IMR-90 (cell line): ENCODE data around the gene MYOCD. TPM values are rescaled to one million over a fixed set of nuclear protein-coding genes. Genes with fewer than 3 reads are reported as not detected.

ENCODE experiments used
- ATAC-seq: fragments of 200-7000 bp; cut with Tn5 transposase; 2 replicates; pipeline ENCODE4 v1.9.1; 2020; ENCODE audit warnings: low read depth, mild to moderate bottlenecking, moderate library complexity
- BruUV-seq: library from RNA; stranded (reverse); fragments of 400-500 nt; replicated peaks from 2 replicates; lab custom pipeline; 2021; lab: Mats Ljungman, UMichigan
- CTCF ChIA-PET: fragments of 300-600 bp; formaldehyde crosslinking; extraction: SDS; loops from one replicate; lab custom pipeline; 2021; ENCODE audit warnings: antibody characterized with exemption; lab: Yijun Ruan, JAX
- POLR2A ChIA-PET: fragments of 300-600 bp; sonication (Branson Sonifier 250); formaldehyde crosslinking; loops from one replicate; lab custom pipeline; 2022; ENCODE audit warnings: antibody characterized with exemption; ENCODE audit not compliant: unreplicated experiment; lab: Charles Lee
- DNase-seq: peaks from one replicate; pipeline ENCODE4 v3.0.0; 2013
- H2AFZ ChIP-seq: replicated peaks from 2 replicates; pipeline ENCODE3; 2013; ENCODE audit warnings: low read length, mild to moderate bottlenecking; ENCODE audit not compliant: poor library complexity
- H2AK5ac ChIP-seq: 2 replicates; pipeline ENCODE4 v1.6.1; 2013; ENCODE audit warnings: low read depth, low read length, inconsistent platforms
- H2AK9ac ChIP-seq: replicated peaks from 2 replicates; pipeline ENCODE3; 2013; ENCODE audit warnings: mild to moderate bottlenecking, low read depth, low read length, moderate library complexity; ENCODE audit not compliant: poor library complexity
- H2BK120ac ChIP-seq: 2 replicates; pipeline ENCODE4 v1.6.1; 2013; ENCODE audit warnings: low read depth, low read length, inconsistent platforms
- H2BK15ac ChIP-seq: 3 replicates; pipeline ENCODE4 v1.6.1; 2013; ENCODE audit warnings: low read depth, low read length, inconsistent platforms
- H2BK20ac ChIP-seq: 2 replicates; pipeline ENCODE4 v1.6.1; 2013; ENCODE audit warnings: low read depth, mild to moderate bottlenecking, inconsistent platforms, low read length, moderate library complexity
- H2BK5ac ChIP-seq: 2 replicates; pipeline ENCODE4 v1.6.1; 2013; ENCODE audit warnings: mild to moderate bottlenecking, low read depth, low read length, inconsistent platforms; ENCODE audit not compliant: poor library complexity, severe bottlenecking
- H3K14ac ChIP-seq: replicated peaks from 2 replicates; pipeline ENCODE4 v1.6.1; 2013; ENCODE audit warnings: low read depth, low read length, inconsistent platforms
- H3K18ac ChIP-seq: 2 replicates; pipeline ENCODE4 v1.6.1; 2013; ENCODE audit warnings: low read depth, low read length, control low read depth
- H3K23ac ChIP-seq: 2 replicates; pipeline ENCODE4 v1.6.1; 2013; ENCODE audit warnings: low read depth, low read length, inconsistent platforms
- H3K27ac ChIP-seq: 2 replicates; pipeline ENCODE4 v1.5.1; 2013; ENCODE audit warnings: mild to moderate bottlenecking, control low read depth, low read length; ENCODE audit not compliant: insufficient read depth
- H3K27me3 ChIP-seq: 2 replicates; pipeline ENCODE4 v1.6.1; 2013; ENCODE audit warnings: low read length; ENCODE audit not compliant: control insufficient read depth, insufficient read depth
- H3K36me3 ChIP-seq: 2 replicates; pipeline ENCODE4 v1.6.1; 2013; ENCODE audit warnings: low read length, mixed read lengths; ENCODE audit not compliant: control insufficient read depth, insufficient read depth
- H3K4ac ChIP-seq: 2 replicates; pipeline ENCODE4 v1.6.1; 2013; ENCODE audit warnings: low read depth, low read length, inconsistent platforms
- H3K4me1 ChIP-seq: 2 replicates; pipeline ENCODE4 v1.6.1; 2013; ENCODE audit warnings: low read length, mixed read lengths; ENCODE audit not compliant: control insufficient read depth, insufficient read depth
- H3K4me2 ChIP-seq: 2 replicates; pipeline ENCODE4 v1.6.1; 2013; ENCODE audit warnings: low read depth, mild to moderate bottlenecking, control low read depth, low read length, moderate library complexity
- H3K4me3 ChIP-seq: 2 replicates; pipeline ENCODE4 v1.5.1; 2013; ENCODE audit warnings: low read depth, mild to moderate bottlenecking, control low read depth, low read length, moderate library complexity; ENCODE audit not compliant: insufficient read depth
- H3K56ac ChIP-seq: 2 replicates; pipeline ENCODE4 v1.6.1; 2013; ENCODE audit warnings: low read length, inconsistent platforms; ENCODE audit not compliant: insufficient read depth; ENCODE audit errors: extremely low read depth
- H3K79me1 ChIP-seq, 2 experiments: 2 replicates each; pipeline ENCODE4 v1.6.1; 2013; ENCODE audit warnings: low read length in 2 of 2, inconsistent platforms in 1 of 2, low read depth in 1 of 2
- H3K9ac ChIP-seq: 2 replicates; pipeline ENCODE4 v1.6.1; 2013; ENCODE audit warnings: low read depth, low read length, control low read depth
- H3K9me1 ChIP-seq: 2 replicates; pipeline ENCODE4 v1.6.1; 2013; ENCODE audit warnings: low read length, inconsistent platforms; ENCODE audit not compliant: insufficient read depth
- H3K9me3 ChIP-seq: 2 replicates; pipeline ENCODE4 v1.6.1; 2013; ENCODE audit warnings: low read length; ENCODE audit not compliant: control insufficient read depth, insufficient read depth
- H4K20me1 ChIP-seq: 2 replicates; pipeline ENCODE4 v1.6.1; 2013; ENCODE audit warnings: low read length, inconsistent platforms; ENCODE audit not compliant: insufficient read depth
- H4K5ac ChIP-seq: 2 replicates; pipeline ENCODE4 v1.6.1; 2013; ENCODE audit warnings: mild to moderate bottlenecking, low read depth, low read length, control low read depth
- H4K8ac ChIP-seq, 2 experiments: 2 replicates each; pipeline ENCODE4 v1.6.1; 2013; ENCODE audit warnings: low read depth in 2 of 2, low read length in 2 of 2, control low read depth in 1 of 2, inconsistent platforms in 1 of 2
- H4K91ac ChIP-seq: 2 replicates; pipeline ENCODE4 v1.6.1; 2013; ENCODE audit warnings: low read depth, low read length, inconsistent platforms; ENCODE audit not compliant: insufficient read depth
- CEBPB ChIP-seq: IDR thresholded peaks from 2 replicates; pipeline ENCODE4 v1.6.1; 2012; ENCODE audit warnings: low read depth, low read length, improper control_type of control experiment
- ELK1 ChIP-seq: fragments of 150-350 bp; IDR thresholded peaks from 2 replicates; pipeline ENCODE4 v1.6.1; 2016; ENCODE audit warnings: low read depth, mild to moderate bottlenecking, low read length, moderate library complexity, borderline replicate concordance
- RCOR1 ChIP-seq: IDR thresholded peaks from 2 replicates; pipeline ENCODE4 v1.6.1; 2012; ENCODE audit warnings: mild to moderate bottlenecking, low read length, improper control_type of control experiment; ENCODE audit not compliant: insufficient replicate concordance
- WGBS, 2 experiments: methylation state at CpG; one replicate each; pipeline versions ENCODE4 v1.1.5 to v1.1.7; 2013; ENCODE audit warnings: missing lambda C conversion rate in 2 of 2; ENCODE audit not compliant: insufficient read length in 1 of 2; ENCODE audit errors: extremely low coverage in 2 of 2; 5-methylcytosine and 5-hydroxymethylcytosine counted together
- dilution Hi-C: fragments of 300-500 bp; cut with HindIII; formaldehyde crosslinking; loops from one replicate; pipeline ENCODE4 v1.14.3; 2018; ENCODE audit warnings: low sequenced_read_pairs; ENCODE audit not compliant: unreplicated experiment
- in situ Hi-C: fragments of 300-500 bp; cut with MboI; formaldehyde crosslinking; loops from 3 replicates; pipeline ENCODE4 v1.14.3; 2019; ENCODE audit warnings: low sequenced_read_pairs, inconsistent platforms, mixed read lengths
- intact Hi-C: fragments of 100-400 bp; cut with micrococcal nuclease; formaldehyde crosslinking; loops from 2 replicates; pipeline ENCODE4 v1.10.0; 2022
- polyA plus RNA-seq, 3 experiments: library from polyadenylated mRNA; depleted of rRNA; stranded (reverse); fragments of >200 nt; gene quantifications; 2 replicates each; pipeline ENCODE4 v1.2.3, GENCODE V29; 2012; ENCODE audit warnings: low replicate concordance in 1 of 3
- total RNA-seq: library from RNA; depleted of rRNA; stranded (reverse); fragments of >200 nt; gene quantifications from 2 replicates; pipeline ENCODE4 v1.2.3, GENCODE V29; 2012

Gene MYOCD
- total and polyA plus RNA-seq, 2 of the 4 experiments (the other 2 are of a cell fraction) = 10.6 to 20.1 TPM

- Histone ChIP-seq H3K9me3 (no peaks in the 10 kb centered on the region), H4K8ac (no peak overlapping the region), H3K27me3 (no peaks in the 10 kb centered on the region), H3K4me2 (peak overlapping the region; percentile 54), H4K20me1 (no peaks in the 10 kb centered on the region), H3K4me3 (no peak overlapping the region), H3K9me1 (no peaks in the 10 kb centered on the region; the same call in 1 of the 2 replicates), H2BK120ac (no peak overlapping the region), H3K4me1 (peaks cover 17% of the 10 kb centered on the region), H3K14ac (no peak overlapping the region), H2BK5ac (no peak overlapping the region), H3K23ac (no peak overlapping the region), H2AFZ (no peak overlapping the region), H3K18ac (peak overlapping the region; percentile 14), H3K79me1 (no peaks in the 10 kb centered on the region; a peak in 1 of 4 replicates), H4K5ac (no peak overlapping the region), H3K36me3 (peaks cover 11% of the 10 kb centered on the region), H2AK9ac (no peak overlapping the region), H2BK20ac (no peak overlapping the region), H3K56ac (no peak overlapping the region), H3K27ac (no peak overlapping the region), H2BK15ac (no peak overlapping the region), H3K9ac (no peak overlapping the region), H3K4ac (peak overlapping the region; percentile 3; the same call in 1 of the 2 replicates), H4K91ac (no peak overlapping the region), H2AK5ac (no peak overlapping the region)
- ChIA-PET POLR2A (interaction anchor here (0.5 kb wide), 1 partner anchor 482 kb away, joined by 3 read pairs; no protein-coding TSS in a partner anchor), CTCF (interaction anchor here (0.7 to 1.0 kb wide), 2 partner anchors 192 to 557 kb away, joined by 3 read pairs; no protein-coding TSS in a partner anchor)
- in situ Hi-C loops = loop anchor here (10.0 kb wide), 1 partner anchor 483 kb away; no protein-coding TSS in a partner anchor
- BruUV-seq = no TSS peak
- intact Hi-C loops = no loop called here
- DNase-seq (peak; percentile 43), ATAC-seq (peak; percentile 59)
- WGBS, 2 experiments = 67% methylated on average over 3 of the region's 7 CpGs; no CpG with 5 or more reads in 1 of the 2 experiments
- TF ChIP-seq ELK1 = no peak
- peak; percentile 93 for TF ChIP-seq CEBPB
- TF ChIP-seq RCOR1 = no peak
- dilution Hi-C loops = no loop called here
Measured at GRCh38 chr17:12737740-12738469, 72.2 kb downstream of the MYOCD start.
